Peyer's patch (tissue), 4 donors: ENCODE results near the gene ZSCAN2.

Experiments used
- POLR2A ChIP-seq, 2 donors: fragments of 450-650 bp; IDR thresholded peaks; one replicate each; pipeline ENCODE4 v1.5.1; 2017; ENCODE audit warnings: antibody characterized with exemption in 2 of 2, mild to moderate bottlenecking in 2 of 2, moderate library complexity in 2 of 2
- TF ChIP-seq, protein P1 (sequence below), 6 experiments: fragments of 450-650 bp in 4 of 6; fragments of 200-600 bp in 2 of 6; sonication (generic) in 1 of 6; IDR thresholded peaks; one replicate each; pipeline ENCODE4 v1.5.1; 2017 to 2019; ENCODE audit warnings: antibody characterized with exemption in 6 of 6, mild to moderate bottlenecking in 3 of 6, moderate library complexity in 1 of 6

DNA sequence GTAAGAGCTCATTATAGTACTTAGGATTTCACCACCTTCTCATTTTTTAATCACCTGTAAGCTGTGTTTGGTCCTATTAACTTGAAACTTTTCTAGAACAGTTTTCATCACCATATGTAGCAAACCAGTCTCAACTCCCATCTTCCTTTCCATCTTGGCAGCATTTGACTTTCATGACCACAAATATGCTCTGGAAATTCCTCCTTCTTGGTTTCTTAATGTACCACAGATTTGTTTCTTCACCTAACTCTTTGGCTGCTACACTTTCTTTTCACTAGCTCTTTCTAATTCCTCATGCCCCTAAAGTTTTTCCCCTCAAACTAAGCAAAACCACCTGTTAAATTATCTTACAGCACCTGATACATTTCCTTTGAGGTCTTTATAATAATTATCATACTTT lies 70.4 kb downstream of the ZSCAN2 start:
- TF ChIP-seq, protein P1, sequence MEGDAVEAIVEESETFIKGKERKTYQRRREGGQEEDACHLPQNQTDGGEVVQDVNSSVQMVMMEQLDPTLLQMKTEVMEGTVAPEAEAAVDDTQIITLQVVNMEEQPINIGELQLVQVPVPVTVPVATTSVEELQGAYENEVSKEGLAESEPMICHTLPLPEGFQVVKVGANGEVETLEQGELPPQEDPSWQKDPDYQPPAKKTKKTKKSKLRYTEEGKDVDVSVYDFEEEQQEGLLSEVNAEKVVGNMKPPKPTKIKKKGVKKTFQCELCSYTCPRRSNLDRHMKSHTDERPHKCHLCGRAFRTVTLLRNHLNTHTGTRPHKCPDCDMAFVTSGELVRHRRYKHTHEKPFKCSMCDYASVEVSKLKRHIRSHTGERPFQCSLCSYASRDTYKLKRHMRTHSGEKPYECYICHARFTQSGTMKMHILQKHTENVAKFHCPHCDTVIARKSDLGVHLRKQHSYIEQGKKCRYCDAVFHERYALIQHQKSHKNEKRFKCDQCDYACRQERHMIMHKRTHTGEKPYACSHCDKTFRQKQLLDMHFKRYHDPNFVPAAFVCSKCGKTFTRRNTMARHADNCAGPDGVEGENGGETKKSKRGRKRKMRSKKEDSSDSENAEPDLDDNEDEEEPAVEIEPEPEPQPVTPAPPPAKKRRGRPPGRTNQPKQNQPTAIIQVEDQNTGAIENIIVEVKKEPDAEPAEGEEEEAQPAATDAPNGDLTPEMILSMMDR (IDR thresholded peaks at IDR 0.05): no peak
- no peak for TF ChIP-seq POLR2A (IDR thresholded peaks at IDR 0.05)
